ENCODE results near the gene ANKS1A. TPM values are rescaled to one million over a fixed set of nuclear protein-coding genes. Genes with fewer than 3 reads are reported as not detected.
"Not testable (repeated sequence)": the region's sequence is repeated elsewhere in the genome, so short reads cannot be mapped to it uniquely, and the experiment has no call there.

The ANKS1A gene
- total RNA-seq, result 13.6 TPM

- peak; percentile 91 for ATAC-seq
These were observed at the start of gene ANKS1A for GRCh38 chr6:34888874-34889555. Gene ANKS1A (plus strand): TSS chr6:34889255. CDS start chr6:34889403, 148 bp downstream.

GRCh38 chr6:34839666-34840352 is 49.2 kb upstream of the ANKS1A start:
- no peak for ATAC-seq

GRCh38 chr6:34849066-34849465 is 40.0 kb upstream of the ANKS1A start:
- not testable (repeated sequence) for ATAC-seq

GRCh38 chr6:34851361-34851760 is 37.7 kb upstream of the ANKS1A start:
- no peak for ATAC-seq

GRCh38 chr6:34852406-34853085 is 36.5 kb upstream of the ANKS1A start:
- ATAC-seq, result no peak

- ATAC-seq, result no peak
These were observed 33.6 kb upstream of the ANKS1A start for GRCh38 chr6:34855463-34855862.

- ATAC-seq, result no peak
These were observed 30.4 kb upstream of the ANKS1A start for GRCh38 chr6:34858681-34859080.

- ATAC-seq, result no peak
These were observed 29.1 kb upstream of the ANKS1A start for GRCh38 chr6:34859951-34860350.

GRCh38 chr6:34860776-34861175 is 28.3 kb upstream of the ANKS1A start:
- no peak for ATAC-seq

- ATAC-seq, result no peak
These were observed 25.0 kb upstream of the ANKS1A start for GRCh38 chr6:34864007-34864406.

- ATAC-seq, result no peak
These were observed 23.9 kb upstream of the ANKS1A start for GRCh38 chr6:34865107-34865506.

GRCh38 chr6:34866509-34866908 is 22.5 kb upstream of the ANKS1A start:
- ATAC-seq, result no peak

- ATAC-seq, result no peak
These were observed 21.6 kb upstream of the ANKS1A start for GRCh38 chr6:34867484-34867883.

- ATAC-seq, result no peak
These were observed 17.2 kb upstream of the ANKS1A start for GRCh38 chr6:34871853-34872252.

GRCh38 chr6:34872332-34872731 is 16.7 kb upstream of the ANKS1A start:
- no peak for ATAC-seq

- no peak for ATAC-seq
These were observed 13.5 kb upstream of the ANKS1A start for GRCh38 chr6:34875292-34876213.

GRCh38 chr6:34876472-34876871 is 12.6 kb upstream of the ANKS1A start:
- ATAC-seq, result no peak

GRCh38 chr6:34877259-34877658 is 11.8 kb upstream of the ANKS1A start:
- ATAC-seq, result no peak

- no peak for ATAC-seq
These were observed 11.1 kb upstream of the ANKS1A start for GRCh38 chr6:34877869-34878485.

- not testable (repeated sequence) for ATAC-seq
These were observed 5.0 kb upstream of the ANKS1A start for GRCh38 chr6:34884073-34884472.

- no peak for ATAC-seq
These were observed 4.1 kb upstream of the ANKS1A start for GRCh38 chr6:34884996-34885395.

GRCh38 chr6:34885837-34886236 is 3.2 kb upstream of the ANKS1A start:
- not testable (repeated sequence) for ATAC-seq
